Neuronal stem cell (in vitro differentiated cells): ENCODE results near the gene FHOD3.
A peak's percentile ranks its signal among the peaks of the same experiment; 100 is the strongest.

Experiments
- DNase-seq: peaks from one replicate; pipeline ENCODE4 v3.0.0-alpha.2; 2013; ENCODE audit warnings: low spot score
- H2AFZ ChIP-seq: one replicate; pipeline ENCODE4 v1.6.1; 2013; ENCODE audit warnings: mild to moderate bottlenecking, low read length, inconsistent platforms
- H2AK5ac ChIP-seq: 2 replicates; pipeline ENCODE4 v1.6.1; 2013; ENCODE audit warnings: low read depth, mild to moderate bottlenecking, inconsistent platforms, low read length, moderate library complexity, mixed read lengths
- H2BK120ac ChIP-seq: 2 replicates; pipeline ENCODE4 v1.6.1; 2013; ENCODE audit warnings: low read depth, mild to moderate bottlenecking, inconsistent platforms, low read length, moderate library complexity, mixed read lengths
- H2BK12ac ChIP-seq: one replicate; pipeline ENCODE4 v1.6.1; 2013; ENCODE audit warnings: low read length, inconsistent platforms
- H2BK15ac ChIP-seq: 2 replicates; pipeline ENCODE4 v1.6.1; 2013; ENCODE audit warnings: mild to moderate bottlenecking, low read length, inconsistent platforms, mixed read lengths
- H2BK5ac ChIP-seq: one replicate; pipeline ENCODE4 v1.6.1; 2013; ENCODE audit warnings: inconsistent platforms, mild to moderate bottlenecking, low read length, moderate library complexity
- H3K14ac ChIP-seq: one replicate; pipeline ENCODE4 v1.6.1; 2013; ENCODE audit warnings: low read length, inconsistent platforms
- H3K18ac ChIP-seq: 2 replicates; pipeline ENCODE4 v1.6.1; 2013; ENCODE audit warnings: low read length, inconsistent platforms
- H3K23ac ChIP-seq: 2 replicates; pipeline ENCODE4 v1.6.1; 2013; ENCODE audit warnings: low read depth, mild to moderate bottlenecking, mixed read lengths, low read length, inconsistent platforms; ENCODE audit not compliant: poor library complexity
- H3K27ac ChIP-seq: replicated peaks from 3 replicates; pipeline ENCODE4 v1.5.1; 2013; ENCODE audit warnings: low read length, inconsistent platforms
- H3K27me3 ChIP-seq, 3 experiments: 2 replicates each; pipeline ENCODE4 v1.6.1; 2013; ENCODE audit warnings: low read length in 3 of 3, mild to moderate bottlenecking in 2 of 3, inconsistent platforms in 1 of 3, low read depth in 1 of 3, mixed read lengths in 1 of 3, moderate library complexity in 1 of 3; ENCODE audit not compliant: control insufficient read depth in 3 of 3, insufficient read depth in 3 of 3
- H3K36me3 ChIP-seq, 2 donors: replicated peaks in 1 of 2; 2 replicates each; pipeline ENCODE4 v1.6.1; 2013; ENCODE audit warnings: low read length in 2 of 2; ENCODE audit not compliant: control insufficient read depth in 2 of 2, insufficient read depth in 2 of 2
- H3K4ac ChIP-seq: 2 replicates; pipeline ENCODE4 v1.6.1; 2013; ENCODE audit warnings: inconsistent platforms, mild to moderate bottlenecking, low read length, moderate library complexity
- H3K4me1 ChIP-seq, 2 donors: 1 replicate in 1 of 2; 2 replicates in 1 of 2; pipeline ENCODE4 v1.6.1; 2013; ENCODE audit warnings: low read length in 2 of 2, low read depth in 1 of 2; ENCODE audit not compliant: control insufficient read depth in 2 of 2, insufficient read depth in 1 of 2
- H3K4me2 ChIP-seq: one replicate; pipeline ENCODE4 v1.6.1; 2013; ENCODE audit warnings: mild to moderate bottlenecking, low read length, inconsistent platforms; ENCODE audit not compliant: insufficient read depth, poor library complexity, severe bottlenecking
- H3K4me3 ChIP-seq, 2 donors: 2 replicates each; pipeline ENCODE4 v1.5.1; 2013; ENCODE audit warnings: low read length in 2 of 2, mild to moderate bottlenecking in 2 of 2, inconsistent platforms in 1 of 2, moderate library complexity in 1 of 2
- H3K79me1 ChIP-seq: one replicate; pipeline ENCODE4 v1.6.1; 2013; ENCODE audit warnings: low read depth, mild to moderate bottlenecking, inconsistent platforms, low read length, moderate library complexity
- H3K9ac ChIP-seq: one replicate; pipeline ENCODE4 v1.6.1; 2013; ENCODE audit warnings: mild to moderate bottlenecking, low read depth, low read length, inconsistent platforms; ENCODE audit not compliant: poor library complexity
- H3K9me3 ChIP-seq, 2 donors: replicated peaks in 1 of 2; 2 replicates each; pipeline versions ENCODE3 to v1.6.1; 2013; ENCODE audit warnings: low read length in 2 of 2, mild to moderate bottlenecking in 2 of 2, inconsistent platforms in 1 of 2, low read depth in 1 of 2, mixed read lengths in 1 of 2, moderate library complexity in 1 of 2; ENCODE audit not compliant: control insufficient read depth in 2 of 2, insufficient read depth in 1 of 2
- H4K8ac ChIP-seq: one replicate; pipeline ENCODE4 v1.6.1; 2013; ENCODE audit warnings: low read depth, mild to moderate bottlenecking, inconsistent platforms, low read length, moderate library complexity
- H4K91ac ChIP-seq: one replicate; pipeline ENCODE4 v1.6.1; 2013; ENCODE audit warnings: low read length, low read depth, mild to moderate bottlenecking, inconsistent platforms; ENCODE audit not compliant: poor library complexity
- WGBS, 2 donors: extraction: QIAGEN DNeasy Blood & Tissue Kit; methylation state at CpG; one replicate each; pipeline ENCODE4 v1.1.7; 2013; ENCODE audit warnings: missing lambda C conversion rate in 2 of 2, mixed read lengths in 1 of 2; ENCODE audit not compliant: insufficient read length in 2 of 2, insufficient replicate concordance in 1 of 2; ENCODE audit errors: extremely low coverage in 2 of 2; 5-methylcytosine and 5-hydroxymethylcytosine counted together

Gene FHOD3

GRCh38 chr18:36702401-36703013, 405.0 kb downstream of the FHOD3 start:
- Histone ChIP-seq H2BK120ac (no peak overlapping the region), H3K4me2 (no peak overlapping the region), H3K18ac (no peak overlapping the region), H2AFZ (no peak overlapping the region), H2BK5ac (no peak overlapping the region), H3K36me3 (peaks cover 11 to 60% of the 10 kb centered on the region in 2 donors), H3K27me3 (no peaks in the 10 kb centered on the region), H2BK15ac (no peak overlapping the region), H3K9ac (no peak overlapping the region), H4K91ac (no peak overlapping the region), H3K4me3 (no peak overlapping the region), H2BK12ac (no peak overlapping the region), H4K8ac (no peak overlapping the region), H3K23ac (no peak overlapping the region), H3K79me1 (no peaks in the 10 kb centered on the region), H2AK5ac (no peak overlapping the region), H3K27ac (no peak overlapping the region), H3K4ac (no peak overlapping the region), H3K4me1 (peaks cover 0 to 4% of the 10 kb centered on the region in 2 donors), H3K14ac (no peak overlapping the region), H3K9me3 (peaks cover 0 to 2% of the 10 kb centered on the region in 2 donors)
- no CpG with 5 or more reads among the region's 10 CpGs for WGBS, 2 donors
- DNase-seq: no peak

GRCh38 chr18:36704156-36704555, 406.6 kb downstream of the FHOD3 start:
- Histone ChIP-seq H3K18ac (no peak overlapping the region), H3K14ac (no peak overlapping the region), H3K4ac (no peak overlapping the region), H4K91ac (no peak overlapping the region), H2BK120ac (no peak overlapping the region), H2BK12ac (no peak overlapping the region), H3K27ac (no peak overlapping the region), H3K79me1 (no peaks in the 10 kb centered on the region), H4K8ac (no peak overlapping the region), H3K36me3 (peaks cover 5 to 57% of the 10 kb centered on the region in 2 donors), H2AK5ac (no peak overlapping the region), H3K23ac (peak overlapping the region; percentile 47), H3K9me3 (no peaks in the 10 kb centered on the region), H3K27me3 (no peaks in the 10 kb centered on the region), H3K4me2 (no peak overlapping the region), H3K9ac (no peak overlapping the region), H2BK15ac (no peak overlapping the region), H3K4me3 (no peak overlapping the region), H2BK5ac (peak overlapping the region; percentile 9), H3K4me1 (peaks cover 0 to 4% of the 10 kb centered on the region in 2 donors), H2AFZ (no peak overlapping the region)
- no peak for DNase-seq
- no CpG with 5 or more reads among the region's 6 CpGs for WGBS, 2 donors

DNA sequence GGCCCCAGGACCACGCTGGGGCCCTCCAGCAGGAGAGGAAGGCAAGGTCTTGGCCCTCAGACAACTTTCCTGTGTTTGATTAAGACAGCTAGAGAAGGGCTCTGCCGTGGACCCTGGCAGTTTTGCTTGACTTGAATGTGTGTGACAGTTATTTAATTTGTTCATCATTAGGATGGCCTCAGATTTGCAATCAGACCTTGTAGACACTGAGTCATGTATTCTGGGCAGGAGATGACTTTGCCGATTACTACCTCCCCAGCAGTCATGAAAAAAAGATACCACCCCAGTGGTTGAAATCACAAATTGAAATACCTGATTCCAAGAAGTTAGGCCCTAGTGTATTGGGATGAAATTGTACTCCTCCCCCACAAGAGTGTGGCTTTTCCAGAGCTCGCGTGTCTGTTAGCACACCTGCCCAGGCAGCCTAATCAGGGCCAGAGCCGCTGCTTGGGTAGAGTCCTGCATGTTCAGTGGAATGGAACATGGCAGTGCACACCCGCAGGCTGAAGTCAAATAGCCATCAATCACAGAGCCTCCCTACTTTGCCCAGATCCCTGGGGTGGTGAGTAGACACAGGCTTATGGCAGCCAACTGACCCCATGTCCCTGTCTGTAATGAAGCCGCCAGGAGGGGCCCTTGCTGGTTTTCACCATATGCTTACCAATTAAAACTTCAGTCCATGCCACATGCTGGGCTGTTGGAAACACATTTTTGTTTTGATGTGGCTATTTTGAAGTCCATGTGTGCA, 408.8 kb downstream of the FHOD3 start:
- no peaks in the 10 kb centered on the region for H3K9me3 ChIP-seq
- no peak overlapping the region for H2BK15ac ChIP-seq

GRCh38 chr18:36708366-36708765, 410.9 kb downstream of the FHOD3 start:
- Histone ChIP-seq H2BK12ac (no peak overlapping the region), H3K4me2 (no peak overlapping the region), H3K36me3 (peaks cover 3 to 41% of the 10 kb centered on the region in 2 donors), H3K4me3 (no peak overlapping the region), H3K18ac (no peak overlapping the region), H3K4me1 (peaks cover 9% of the 10 kb centered on the region in 2 donors), H3K79me1 (no peaks in the 10 kb centered on the region), H2AFZ (no peak overlapping the region), H3K23ac (no peak overlapping the region), H3K4ac (no peak overlapping the region), H2AK5ac (no peak overlapping the region), H3K27me3 (no peaks in the 10 kb centered on the region), H3K9ac (no peak overlapping the region), H2BK120ac (no peak overlapping the region), H2BK15ac (no peak overlapping the region), H2BK5ac (no peak overlapping the region), H3K14ac (no peak overlapping the region), H4K8ac (no peak overlapping the region), H4K91ac (no peak overlapping the region), H3K27ac (no peak overlapping the region), H3K9me3 (no peaks in the 10 kb centered on the region)
- DNase-seq: no peak
- WGBS, 2 donors: no CpG with 5 or more reads among the region's 4 CpGs

More for the DNA sequence above, 408.8 kb downstream of the FHOD3 start:
- Histone ChIP-seq H3K4ac (no peak overlapping the region), H2AK5ac (no peak overlapping the region), H3K79me1 (no peaks in the 10 kb centered on the region), H2BK120ac (no peak overlapping the region), H3K27me3 (no peaks in the 10 kb centered on the region), H4K91ac (no peak overlapping the region), H3K14ac (no peak overlapping the region), H3K4me1 (peaks cover 1 to 7% of the 10 kb centered on the region in 2 donors), H3K27ac (no peak overlapping the region), H3K9ac (no peak overlapping the region), H2AFZ (no peak overlapping the region), H3K4me3 (no peak overlapping the region), H4K8ac (no peak overlapping the region), H3K36me3 (peaks cover 1 to 52% of the 10 kb centered on the region in 2 donors), H3K18ac (no peak overlapping the region), H2BK12ac (no peak overlapping the region), H2BK5ac (no peak overlapping the region), H3K23ac (no peak overlapping the region), H3K4me2 (no peak overlapping the region)
- no peak for DNase-seq
- no CpG with 5 or more reads among the region's 8 CpGs for WGBS, 2 donors
